ENCODE results near the gene HECW1.
"Not testable (repeated sequence)": the region's sequence is repeated elsewhere in the genome, so short reads cannot be mapped to it uniquely, and the experiment has no call there.

HECW1 gene

DNA sequence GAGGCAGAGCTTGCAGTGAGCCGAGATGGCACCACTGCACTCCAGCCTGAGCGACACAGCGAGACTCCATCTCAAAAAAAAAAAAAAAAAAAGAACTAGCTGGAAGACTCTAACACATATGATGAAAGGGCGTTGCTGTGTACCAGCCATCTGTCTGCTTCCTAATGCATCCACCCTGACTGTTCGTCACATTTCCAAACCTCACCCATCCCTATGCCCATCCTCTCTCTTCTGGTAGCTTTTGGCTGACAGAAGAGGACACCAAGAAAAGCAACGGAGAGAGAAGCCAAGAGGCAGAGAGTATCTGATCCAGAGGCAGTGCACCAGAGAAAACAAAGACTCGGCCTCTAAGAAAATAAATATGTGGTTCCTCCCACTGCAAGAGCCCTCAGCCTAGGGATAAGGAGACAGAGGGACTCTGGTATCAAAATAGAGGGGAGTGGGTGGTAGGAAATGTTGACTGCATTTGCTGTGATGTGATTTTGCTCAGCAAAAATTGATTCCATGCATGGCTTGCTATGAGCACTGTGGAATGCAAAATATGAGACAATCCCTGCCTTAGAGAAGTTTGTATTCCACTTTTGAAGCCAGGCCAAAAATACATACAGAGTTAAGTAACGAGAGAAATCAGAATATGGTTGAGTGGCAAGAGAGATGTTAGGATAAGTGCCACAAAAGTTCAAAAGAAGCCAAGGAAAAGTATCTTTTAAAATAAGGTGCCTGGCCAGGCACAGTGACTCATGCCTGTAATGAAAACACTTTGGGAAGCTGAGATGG, 369.6 kb downstream of the HECW1 start:
- no peak for DNase-seq

DNA sequence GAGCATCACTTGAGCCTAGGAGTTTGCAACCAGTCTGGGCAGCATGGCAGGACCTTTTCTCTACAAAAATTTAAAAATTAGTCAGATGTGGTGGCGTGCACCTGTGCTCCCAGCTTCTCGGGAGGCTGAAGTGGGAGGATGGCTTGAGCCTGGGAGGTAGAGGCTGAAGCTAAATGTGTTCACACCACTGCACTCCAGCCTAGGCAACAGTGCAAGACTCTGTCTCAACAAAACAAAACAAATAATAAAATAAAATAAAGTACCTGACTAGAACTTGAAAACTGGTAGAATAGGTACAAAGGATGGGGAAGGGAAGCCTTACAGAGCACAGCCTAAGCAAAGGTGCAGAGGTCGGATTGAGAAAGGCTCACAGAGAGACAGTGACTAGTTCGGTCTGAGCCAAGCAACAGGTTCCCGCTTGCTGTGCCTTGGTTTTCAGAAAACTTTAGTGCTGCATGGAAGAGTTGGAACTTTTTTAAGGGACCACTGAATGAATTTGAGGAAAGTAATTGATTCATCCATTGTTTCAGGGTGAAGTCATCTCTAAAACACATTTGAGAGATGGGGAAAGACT, 370.3 kb downstream of the HECW1 start:
- DNase-seq: no peak

DNA sequence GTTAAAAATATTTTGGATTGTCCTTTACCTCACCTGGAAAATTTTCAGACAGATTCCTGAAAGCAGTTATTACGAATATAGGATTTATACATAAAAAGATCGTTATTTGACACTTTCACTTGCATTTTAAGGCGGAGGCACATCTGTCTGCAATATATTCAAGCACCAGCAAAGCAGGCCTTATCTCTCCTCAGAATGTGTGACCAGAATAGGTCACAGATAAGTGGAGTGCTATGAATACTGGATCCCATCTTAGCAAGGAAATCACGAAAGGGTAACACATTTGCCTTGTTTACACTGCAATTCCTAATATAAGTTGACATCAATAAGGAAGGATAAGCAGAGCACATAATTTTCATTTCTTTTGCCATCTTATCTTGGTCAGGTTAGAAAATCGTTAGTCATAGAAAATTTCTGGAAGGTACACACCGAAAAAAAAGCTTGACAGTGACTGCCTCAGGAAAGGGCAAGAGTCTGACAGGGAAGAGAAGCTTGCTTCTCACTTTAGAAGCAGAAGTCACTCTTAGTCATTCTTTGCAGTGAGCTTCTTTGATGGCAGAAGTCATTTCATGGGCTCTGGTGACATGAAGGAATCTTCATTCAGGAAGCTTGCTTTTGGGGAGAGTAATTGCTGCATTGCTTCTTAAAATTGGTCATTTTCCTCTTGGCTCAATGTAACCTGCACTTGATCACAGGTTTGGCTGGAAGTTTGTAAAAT, 372.4 kb downstream of the HECW1 start:
- no peak for DNase-seq

DNA sequence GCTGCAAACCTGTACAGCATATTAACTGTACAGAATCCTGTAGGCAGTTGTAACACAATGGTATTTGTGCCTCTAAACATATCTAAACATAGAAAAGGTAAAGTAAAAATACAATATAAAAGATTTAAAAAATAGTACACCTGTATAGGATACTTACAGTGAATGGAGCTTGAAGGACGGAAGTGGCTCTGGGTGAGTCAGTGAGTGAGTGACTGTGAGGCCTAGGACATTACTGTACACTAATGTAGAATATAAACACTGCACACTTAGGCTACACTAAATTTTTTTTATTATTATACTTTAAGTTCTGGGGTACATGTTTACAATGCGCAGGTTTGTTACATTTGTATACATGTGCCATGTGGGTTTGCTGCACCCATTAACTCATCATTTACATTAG, 373.1 kb downstream of the HECW1 start:
- no peak for DNase-seq

DNA sequence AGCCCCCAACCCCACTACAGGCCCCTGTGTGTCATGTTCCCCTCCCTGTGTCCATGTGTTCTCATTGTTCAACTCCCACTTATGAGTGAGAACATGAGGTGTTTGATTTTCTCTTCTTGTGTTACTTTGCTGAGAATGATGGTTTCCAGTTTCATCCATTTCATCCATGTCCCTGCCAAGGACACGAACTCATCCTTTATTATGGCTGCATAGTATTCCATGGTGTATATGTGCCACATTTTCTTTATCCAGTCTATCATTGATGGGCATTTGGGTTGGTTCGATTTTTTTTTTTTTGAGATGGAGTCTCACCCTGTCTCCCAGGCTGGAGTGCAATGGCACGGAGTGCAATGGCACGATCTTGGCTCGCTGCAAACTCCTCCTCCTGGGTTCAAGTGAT, 373.6 kb downstream of the HECW1 start:
- DNase-seq: not testable (repeated sequence)

DNA sequence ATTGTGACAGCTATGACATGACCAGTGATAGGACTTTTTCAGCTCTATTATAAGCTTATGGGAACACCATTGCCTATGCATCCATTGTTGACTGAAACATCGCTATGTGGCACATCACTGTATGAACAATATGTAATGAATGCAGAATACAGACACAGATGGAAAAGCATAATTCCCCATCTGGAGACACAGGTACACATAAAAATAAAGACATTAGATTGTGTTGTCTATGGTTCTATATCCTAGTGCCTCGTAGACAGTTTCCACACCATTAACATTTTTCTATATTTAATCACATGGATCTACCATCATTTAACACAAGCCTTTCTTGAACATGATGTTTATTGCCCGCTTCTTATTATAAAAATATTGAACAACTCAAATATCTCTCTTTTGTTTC, 374.2 kb downstream of the HECW1 start:
- DNase-seq: no peak

DNA sequence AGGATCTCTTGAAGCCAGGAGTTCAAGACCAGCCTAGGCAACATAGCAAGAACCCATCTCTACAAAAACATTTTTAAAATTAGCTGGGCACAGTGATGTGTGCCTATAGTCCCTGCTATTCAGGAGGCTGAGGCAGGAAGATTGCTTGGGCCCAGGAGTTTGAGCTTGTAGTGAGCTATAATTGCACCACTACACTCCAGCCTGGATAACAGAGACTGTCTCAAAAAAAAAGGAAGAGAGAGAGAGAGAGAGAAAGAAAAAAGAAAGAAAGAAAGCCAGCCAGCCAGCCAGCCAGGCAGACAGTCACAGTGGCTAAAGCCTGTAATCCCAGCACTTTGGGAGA, 375.3 kb downstream of the HECW1 start:
- no peak for DNase-seq

DNA sequence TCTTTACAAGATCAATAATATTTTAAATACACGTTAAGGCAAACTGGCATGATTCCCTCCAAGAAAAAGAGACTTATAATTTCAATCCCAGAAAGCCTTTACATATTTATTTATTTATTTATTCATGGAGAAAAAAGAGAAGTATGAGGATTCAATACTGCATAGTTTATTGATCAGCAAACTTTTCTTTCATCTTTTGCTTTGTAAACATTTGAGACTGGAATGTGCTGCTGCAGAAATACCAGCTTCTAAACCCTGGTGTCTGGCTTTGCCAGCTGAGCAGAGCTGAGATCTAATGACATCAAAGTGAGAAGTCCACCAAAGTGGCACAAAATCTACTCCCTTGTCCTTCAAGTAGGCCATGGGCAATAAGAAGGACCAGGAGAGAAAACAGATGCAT, 376.8 kb downstream of the HECW1 start:
- DNase-seq: no peak

DNA sequence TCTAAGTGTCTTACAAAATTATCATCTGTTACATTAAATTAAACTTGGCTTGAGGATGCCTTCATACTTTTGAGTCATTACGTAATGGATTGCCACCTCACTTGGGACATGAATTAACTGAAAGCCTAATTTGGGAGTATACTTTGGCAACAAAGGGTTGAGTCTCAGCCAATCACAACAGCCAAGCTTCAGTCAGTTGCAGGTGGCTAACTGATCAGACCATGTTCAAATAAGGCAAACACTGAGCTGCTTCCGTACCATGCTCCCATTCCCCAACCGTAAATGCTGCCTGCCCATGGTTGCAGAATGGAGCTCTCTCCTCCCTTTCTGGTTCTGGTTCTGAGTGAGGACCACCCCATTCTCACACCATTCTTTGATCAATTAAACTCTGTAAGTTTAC, 377.6 kb downstream of the HECW1 start:
- DNase-seq: no peak

DNA sequence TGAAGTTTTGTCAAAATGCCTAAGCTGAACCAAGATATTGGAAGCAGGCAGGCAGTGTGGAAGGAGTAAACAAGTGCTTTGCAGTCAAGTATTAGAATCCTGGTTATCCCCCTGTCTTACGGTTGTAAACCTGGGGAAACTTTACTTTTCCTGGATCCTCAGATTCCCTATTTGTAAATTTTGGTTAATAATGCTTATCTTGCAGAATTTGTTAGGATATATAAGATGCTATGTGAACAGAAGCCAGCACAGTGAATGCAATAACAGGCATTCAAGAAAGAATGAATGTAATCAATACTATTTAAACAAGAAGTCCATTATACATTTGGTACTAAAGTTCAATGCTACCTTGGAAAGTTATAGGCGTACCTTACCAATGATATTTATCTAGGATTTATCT, 378.7 kb downstream of the HECW1 start:
- no peak for DNase-seq

DNA sequence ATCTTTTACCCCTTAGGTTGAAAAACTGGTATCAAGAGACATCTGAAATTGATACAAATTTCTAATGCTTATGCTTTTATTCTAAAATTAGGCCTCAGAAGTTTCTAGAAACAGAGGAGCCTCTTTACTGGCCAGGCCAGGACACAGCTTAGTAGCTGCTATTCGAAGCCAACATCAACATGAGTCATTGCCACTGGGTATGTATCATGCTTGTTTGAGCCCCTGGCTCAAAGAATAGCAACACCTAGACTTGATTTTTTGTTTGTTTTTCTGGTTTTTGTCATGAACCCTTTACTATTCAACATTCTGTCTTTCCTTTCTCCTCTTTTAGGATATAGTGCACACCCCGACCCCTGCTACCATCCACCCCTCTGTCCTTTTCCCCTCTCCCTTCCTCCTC, 379.5 kb downstream of the HECW1 start:
- DNase-seq: no peak

DNA sequence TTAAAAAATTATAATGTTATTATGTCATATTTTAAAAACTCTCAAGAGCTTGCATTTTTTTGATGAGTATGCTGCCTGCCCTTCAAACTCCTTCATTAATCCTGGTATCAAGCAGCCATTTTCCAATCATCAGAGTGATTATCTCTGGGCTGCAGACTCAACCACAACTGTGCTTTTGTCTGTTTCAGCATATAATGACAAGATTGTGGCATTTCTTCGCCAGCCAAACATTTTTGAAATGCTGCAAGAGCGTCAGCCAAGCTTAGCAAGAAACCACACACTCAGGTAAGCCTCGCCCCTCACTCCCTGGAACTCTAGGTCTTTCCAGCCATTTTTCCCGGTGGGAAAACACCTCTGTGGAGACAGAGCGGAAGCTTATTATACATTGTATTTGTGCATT, 380.4 kb downstream of the HECW1 start:
- DNase-seq: no peak

DNA sequence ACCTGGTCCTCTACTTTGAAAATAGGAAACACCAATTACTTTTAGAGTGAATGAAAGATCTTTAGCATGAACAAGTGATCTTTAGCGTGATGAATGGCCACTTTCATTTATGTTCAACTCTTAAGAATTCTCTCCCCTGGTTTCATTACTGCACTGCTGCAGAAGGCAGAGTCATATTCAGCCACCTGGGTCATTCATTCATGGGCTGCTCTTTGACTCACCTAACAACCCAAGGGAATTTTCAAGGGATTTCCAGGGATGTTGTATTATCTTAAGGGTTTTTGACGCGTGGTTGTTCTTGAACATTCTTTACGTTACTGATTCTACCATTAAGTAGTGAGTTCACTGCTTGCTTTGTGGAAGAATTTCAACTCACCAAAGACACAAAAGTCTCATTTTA, 383.1 kb downstream of the HECW1 start:
- no peak for DNase-seq

DNA sequence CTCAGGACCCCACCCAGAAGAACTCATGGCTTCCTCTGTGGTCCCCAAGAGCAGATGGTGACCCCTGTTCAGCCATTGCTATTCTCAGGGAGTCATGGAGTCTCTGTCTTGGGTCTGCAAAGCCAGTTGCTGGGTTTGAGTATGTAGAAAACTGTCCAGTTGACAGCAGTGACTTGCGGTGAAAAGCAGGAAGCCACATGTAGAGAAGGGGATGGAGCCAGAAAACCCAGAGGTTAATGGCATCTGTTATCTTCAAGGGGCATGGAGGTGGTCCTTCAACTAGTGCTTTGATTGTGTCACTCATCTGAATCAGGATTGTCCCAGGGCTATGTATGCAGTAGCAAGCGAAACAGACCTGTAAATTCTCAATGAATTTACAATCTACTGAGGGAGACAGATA, 384.1 kb downstream of the HECW1 start:
- DNase-seq: no peak

DNA sequence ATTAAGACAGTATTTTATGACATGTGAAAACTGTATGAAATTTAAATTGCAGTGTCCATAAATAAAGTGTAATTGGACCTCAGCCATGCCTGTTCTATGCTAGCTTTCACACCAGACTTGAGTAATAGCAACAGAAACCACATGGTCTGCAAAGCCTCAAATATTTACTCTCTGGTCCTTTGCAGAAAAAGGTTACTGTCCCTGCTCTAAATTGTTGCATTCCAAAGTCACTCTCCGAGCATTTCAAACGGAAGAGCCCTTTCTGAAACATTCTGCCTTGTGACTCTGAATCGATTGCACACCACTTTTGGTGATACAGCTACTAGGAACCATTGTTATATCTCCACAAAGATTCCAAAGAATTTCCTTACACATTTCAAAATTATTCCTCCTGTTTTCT, 389.4 kb downstream of the HECW1 start:
- no peak for DNase-seq

DNA sequence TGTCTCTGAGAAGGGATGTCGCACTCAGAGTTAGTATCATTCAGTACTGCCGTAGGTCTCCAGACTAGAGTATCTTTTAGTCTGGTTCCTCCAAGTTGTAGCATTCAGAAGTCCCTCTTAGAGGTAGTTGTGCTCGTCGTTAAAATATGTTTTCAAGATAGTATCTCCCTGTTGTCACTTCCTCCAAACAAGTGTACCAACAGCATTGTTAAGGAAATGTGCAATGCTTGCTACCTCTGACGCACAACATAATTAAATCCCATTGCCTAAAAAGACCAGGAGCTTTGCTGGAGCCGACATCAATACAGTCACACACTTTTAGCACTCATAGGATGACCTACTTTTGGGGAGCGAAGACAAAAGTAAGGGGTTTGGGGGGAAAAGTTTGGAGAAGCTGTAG, 390.5 kb downstream of the HECW1 start:
- DNase-seq: no peak

DNA sequence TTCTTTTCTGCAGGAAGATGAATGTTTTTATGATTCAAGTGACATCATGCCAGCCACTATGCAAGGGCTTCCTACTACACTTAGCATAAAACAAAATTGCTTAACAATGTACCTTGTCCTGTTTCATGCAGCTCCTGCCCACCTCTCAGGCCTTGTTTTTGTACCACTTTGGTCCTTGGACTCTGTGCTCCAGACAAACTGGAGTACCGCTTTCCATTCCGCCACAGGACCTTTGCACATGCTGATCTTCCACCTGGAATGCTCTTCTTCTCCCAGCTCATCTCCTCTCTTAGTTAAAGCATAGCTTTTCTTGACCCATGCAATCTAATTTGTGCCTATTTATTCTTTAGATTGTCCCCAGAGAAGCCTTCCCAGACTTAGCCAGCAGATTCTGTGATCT, 393.0 kb downstream of the HECW1 start:
- DNase-seq: no peak

DNA sequence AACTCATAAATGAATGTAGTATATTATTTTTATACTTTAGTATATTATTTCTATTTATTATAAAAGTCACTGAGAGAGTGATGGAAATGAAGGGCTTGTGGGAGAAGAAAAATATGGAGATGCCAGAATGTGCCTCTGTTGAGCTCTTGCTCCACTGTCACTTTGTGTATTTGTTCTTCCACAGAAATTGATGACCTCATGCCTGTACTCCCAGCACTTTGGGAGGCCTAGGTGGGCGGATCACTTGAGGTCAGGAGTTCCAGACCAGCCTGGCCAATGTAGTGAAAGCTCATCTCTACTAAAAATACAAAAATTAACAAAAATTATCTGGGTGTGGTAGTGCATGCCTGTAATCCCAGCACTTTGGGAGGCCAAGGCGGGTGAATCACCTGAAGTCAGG, 394.0 kb downstream of the HECW1 start:
- DNase-seq: no peak

DNA sequence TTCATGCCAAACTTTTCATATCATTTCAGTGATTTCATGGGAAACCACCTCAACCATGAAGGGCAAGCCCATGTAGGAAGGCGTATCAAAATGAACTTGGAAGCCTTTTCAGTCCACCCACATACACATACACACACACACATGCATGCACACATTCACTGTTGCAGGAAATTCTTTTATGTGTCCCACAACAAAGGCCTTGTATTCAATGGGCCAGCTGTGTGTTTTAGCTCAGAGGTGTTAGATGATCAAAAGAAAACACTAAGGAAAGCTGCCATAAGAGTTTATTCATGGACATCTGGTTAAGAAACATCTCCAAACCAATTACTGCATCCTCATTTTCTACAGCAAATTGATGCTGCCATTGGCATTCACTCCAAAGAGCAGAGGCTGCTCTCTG, 396.0 kb downstream of the HECW1 start:
- DNase-seq: no peak

DNA sequence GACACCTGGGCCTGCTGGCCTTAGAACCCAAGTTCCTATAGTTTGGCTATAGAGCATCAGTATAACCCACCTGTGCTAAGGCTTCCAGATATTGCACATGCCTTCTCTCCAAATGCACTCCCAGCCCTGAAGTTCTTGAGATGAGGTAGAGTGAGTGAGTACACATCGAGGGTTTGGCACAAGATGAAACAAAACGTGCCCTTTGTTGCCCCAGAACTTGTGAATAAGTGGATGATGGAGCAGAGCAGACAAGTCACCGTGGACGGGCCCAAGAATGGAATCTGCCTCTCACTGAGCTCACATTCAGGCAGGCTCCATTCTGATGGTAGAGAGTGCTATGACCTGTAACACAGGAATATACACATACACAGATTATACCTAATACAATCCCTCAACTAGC, 397.5 kb downstream of the HECW1 start:
- DNase-seq: no peak

DNA sequence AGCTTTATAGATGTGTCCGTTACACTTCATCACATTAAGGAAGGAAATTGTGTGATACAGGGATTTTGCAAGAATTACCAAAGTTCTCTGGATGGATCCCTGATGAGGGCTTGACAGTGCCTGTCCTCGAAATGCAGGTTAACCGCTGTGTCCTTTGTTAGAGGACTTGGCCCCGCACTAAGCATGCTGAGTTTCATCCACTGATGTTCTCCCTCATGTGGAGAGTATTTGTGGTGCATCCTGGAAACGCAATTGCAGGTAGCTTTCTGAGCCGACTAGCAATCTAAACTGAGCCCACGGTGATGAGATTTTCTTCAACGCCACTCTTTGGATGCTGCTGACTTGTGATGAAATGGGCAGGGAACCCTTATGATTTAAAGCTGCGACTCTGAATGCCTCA, 398.6 kb downstream of the HECW1 start:
- no peak for DNase-seq

DNA sequence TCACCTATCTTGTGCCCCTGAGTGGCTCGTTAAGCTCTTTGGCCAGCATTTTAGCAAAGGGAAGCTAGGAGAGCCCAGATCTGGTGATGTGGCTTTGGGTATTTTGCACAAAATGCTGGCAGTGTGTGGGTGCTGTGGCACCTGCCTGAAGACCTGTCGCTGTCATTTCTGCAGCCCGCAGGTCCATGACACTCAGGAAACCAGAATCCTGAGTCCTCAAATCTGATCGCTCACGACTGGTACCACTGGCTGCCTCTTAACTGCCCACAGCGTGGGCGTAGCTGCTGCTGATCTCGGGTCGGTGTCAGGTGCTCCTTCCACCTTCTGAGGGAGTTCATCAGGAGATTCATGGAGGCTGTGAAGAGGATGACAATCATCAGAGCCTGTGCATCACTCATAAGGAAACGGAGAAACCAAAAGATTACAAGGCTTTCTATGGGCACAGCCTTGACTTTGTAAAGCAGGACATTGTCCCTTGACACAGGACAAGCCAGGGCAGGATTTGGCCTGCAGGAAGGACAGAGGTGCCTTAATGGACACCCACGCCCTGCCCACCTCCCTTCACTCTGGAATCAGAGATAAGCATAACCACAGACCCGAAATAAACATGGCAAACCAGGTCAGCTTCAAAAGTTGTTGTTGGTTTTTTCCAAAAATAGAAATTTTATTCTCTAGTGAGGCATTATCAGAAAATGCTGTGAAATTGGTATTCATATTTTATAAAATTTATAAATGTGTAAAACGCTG, 399.5 kb downstream of the HECW1 start:
- no peak for DNase-seq

DNA sequence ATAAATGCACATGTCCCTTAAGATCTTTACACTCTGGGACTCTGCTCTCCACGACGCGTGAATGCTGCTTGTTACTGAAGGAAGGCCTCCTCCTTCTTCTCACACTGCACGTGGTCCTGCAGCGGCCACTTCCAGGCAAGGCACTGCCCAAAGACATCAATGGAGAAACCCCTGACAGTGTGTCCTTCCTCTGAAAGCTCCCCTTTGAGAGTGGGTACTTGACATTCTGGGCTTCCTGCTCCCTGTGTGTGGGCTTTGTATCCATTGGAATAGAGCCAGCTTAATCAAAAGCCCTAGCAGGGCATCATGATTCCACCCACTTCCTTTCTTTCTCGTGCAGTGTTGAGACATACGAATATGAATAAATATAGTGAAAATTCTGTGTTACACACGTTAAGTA, 400.8 kb downstream of the HECW1 start:
- no peak for DNase-seq
